GM12878 (cell line): ENCODE data around the gene FAHD2A. TPM values are rescaled to one million over a fixed set of nuclear protein-coding genes. Genes with fewer than 3 reads are reported as not detected.

Experiments used
- ATAC-seq: fragments of 200-7000 bp; cut with Tn5 transposase; 3 replicates; pipeline ENCODE4 v1.9.1; 2020; ENCODE audit warnings: mild to moderate bottlenecking, moderate library complexity
- BruUV-seq: library from RNA; stranded (reverse); fragments of 400-500 nt; replicated peaks from 2 replicates; lab custom pipeline; 2021; lab: Mats Ljungman, UMichigan
- CTCF ChIA-PET: fragments of 300-600 bp; sonication (Branson Sonifier 250); formaldehyde crosslinking; extraction: SDS; loops from one replicate; lab custom pipeline; 2021; ENCODE audit warnings: inconsistent platforms; lab: Yijun Ruan, JAX
- POLR2A ChIA-PET: fragments of 350-600 bp; formaldehyde crosslinking; extraction: SDS; loops from one replicate; lab custom pipeline; 2021; ENCODE audit warnings: inconsistent platforms; lab: Charles Lee
- RAD21 ChIA-PET: fragments of 300-600 bp; sonication (Branson Sonifier 250); formaldehyde crosslinking; loops from one replicate; lab custom pipeline; 2023; ENCODE audit warnings: antibody characterized with exemption; ENCODE audit not compliant: unreplicated experiment; lab: Charles Lee
- SMC1A ChIA-PET: fragments of 300-600 bp; sonication (Branson Sonifier 250); formaldehyde crosslinking; loops from one replicate; lab custom pipeline; 2023; ENCODE audit not compliant: unreplicated experiment, uncharacterized antibody; lab: Charles Lee
- DNase-seq: peaks from one replicate; pipeline ENCODE4 v3.0.0-alpha.2; 2011; ENCODE audit warnings: low read depth, low spot score
- FAIRE-seq: peaks from 3 replicates; lab custom pipeline; 2011; peaks lifted over from hg19 to GRCh38; lab: Jason Lieb, UNC
- H2AFZ ChIP-seq: 2 replicates; pipeline ENCODE4 v1.6.0; 2011; ENCODE audit warnings: low read depth, low read length, control low read depth; ENCODE audit not compliant: control insufficient read depth
- H3K27ac ChIP-seq: 2 replicates; pipeline ENCODE4 v1.5.1; 2011; ENCODE audit warnings: control low read depth; ENCODE audit not compliant: control insufficient read depth, insufficient read depth
- H3K27me3 ChIP-seq, 2 experiments: replicated peaks in 1 of 2; 2 replicates each; pipeline versions ENCODE4 v1.6.0 to v1.6.1; 2011; ENCODE audit warnings: low read length in 1 of 2; ENCODE audit not compliant: control insufficient read depth in 2 of 2, insufficient read depth in 2 of 2
- H3K36me3 ChIP-seq, 2 experiments: 2 replicates each; pipeline ENCODE4 v1.5.1; 2011; ENCODE audit warnings: low read length in 1 of 2; ENCODE audit not compliant: control insufficient read depth in 2 of 2, insufficient read depth in 2 of 2
- H3K4me1 ChIP-seq: 2 replicates; pipeline ENCODE4 v1.6.1; 2011; ENCODE audit warnings: mild to moderate bottlenecking, low read length, moderate library complexity, mixed read lengths; ENCODE audit not compliant: control insufficient read depth, insufficient read depth
- H3K4me2 ChIP-seq: 2 replicates; pipeline ENCODE4 v1.6.0; 2011; ENCODE audit warnings: control low read depth; ENCODE audit not compliant: control insufficient read depth, insufficient read depth
- H3K4me3 ChIP-seq: fragments of 200-600 bp; sonication (generic); 2 replicates; pipeline ENCODE4 v1.5.1; 2016
- H3K79me2 ChIP-seq: 2 replicates; pipeline ENCODE4 v1.6.0; 2011; ENCODE audit warnings: low read length; ENCODE audit not compliant: control insufficient read depth, insufficient read depth
- H3K9ac ChIP-seq: 2 replicates; pipeline ENCODE4 v1.8.0; 2011; ENCODE audit warnings: low read length, control low read depth, mixed read lengths; ENCODE audit not compliant: control insufficient read depth, insufficient read depth
- H3K9me3 ChIP-seq: replicated peaks from 3 replicates; pipeline ENCODE4 v1.5.1; 2011; ENCODE audit warnings: mild to moderate bottlenecking, low read length; ENCODE audit not compliant: control insufficient read depth, insufficient read depth
- H4K20me1 ChIP-seq: 2 replicates; pipeline ENCODE4 v1.6.0; 2011; ENCODE audit not compliant: control insufficient read depth, insufficient read depth
- CREB1 ChIP-seq: IDR thresholded peaks from 2 replicates; pipeline ENCODE4 v1.6.1; 2012; ENCODE audit warnings: low read depth, mild to moderate bottlenecking, inconsistent platforms
- DPF2 ChIP-seq: fragments of 450-650 bp; IDR thresholded peaks from 2 replicates; pipeline ENCODE4 v1.6.1; 2017; ENCODE audit warnings: mild to moderate bottlenecking
- EGR1 ChIP-seq, 2 experiments: IDR thresholded peaks; 1 replicate in 1 of 2; 2 replicates in 1 of 2; pipeline ENCODE4 v1.6.1; 2011 to 2012; ENCODE audit warnings: low read depth in 2 of 2, low read length in 2 of 2, borderline replicate concordance in 1 of 2, mild to moderate bottlenecking in 1 of 2, moderate library complexity in 1 of 2
- EP300 ChIP-seq, 2 experiments: fragments of 150-350 bp in 1 of 2; IDR thresholded peaks; 2 replicates each; pipeline ENCODE4 v1.6.1; 2011 to 2012; ENCODE audit warnings: low read depth in 2 of 2, low read length in 2 of 2, borderline replicate concordance in 1 of 2, improper control_type of control experiment in 1 of 2, inconsistent platforms in 1 of 2; ENCODE audit not compliant: control insufficient read depth in 1 of 2
- MTA2 ChIP-seq: fragments of 450-650 bp; IDR thresholded peaks from 2 replicates; pipeline ENCODE4 v1.6.1; 2016; ENCODE audit warnings: low read depth, mild to moderate bottlenecking, moderate library complexity
- PKNOX1 ChIP-seq: fragments of 450-650 bp; IDR thresholded peaks from 2 replicates; pipeline ENCODE4 v1.6.1; 2016; ENCODE audit warnings: mild to moderate bottlenecking
- POLR2AphosphoS2 ChIP-seq: IDR thresholded peaks from 2 replicates; pipeline ENCODE4 v1.6.1; 2011; ENCODE audit warnings: low read depth, mild to moderate bottlenecking, low read length, improper control_type of control experiment, moderate library complexity
- RAD21 ChIP-seq: IDR thresholded peaks from 2 replicates; pipeline ENCODE4 v1.6.1; 2011; ENCODE audit warnings: mild to moderate bottlenecking, low read depth, low read length, moderate library complexity; ENCODE audit not compliant: insufficient read depth
- RELA ChIP-seq: fragments of 450-650 bp; IDR thresholded peaks from 2 replicates; pipeline ENCODE4 v1.8.0; 2014; ENCODE audit warnings: borderline replicate concordance; ENCODE audit not compliant: partially characterized antibody
- SMC3 ChIP-seq: IDR thresholded peaks from 2 replicates; pipeline ENCODE4 v1.6.1; 2011; ENCODE audit warnings: low read length, improper control_type of control experiment, borderline replicate concordance
- ZZZ3 ChIP-seq: IDR thresholded peaks from 2 replicates; pipeline ENCODE4 v1.6.1; 2011; ENCODE audit warnings: low read depth; ENCODE audit not compliant: control insufficient read depth, insufficient read length
- WGBS: methylation state at CpG from one replicate; pipeline ENCODE4 v1.1.6; 2016; ENCODE audit warnings: low lambda C conversion rate; ENCODE audit not compliant: insufficient replicate concordance, insufficient coverage; ENCODE audit errors: missing lambda C conversion rate; 5-methylcytosine and 5-hydroxymethylcytosine counted together
- in situ Hi-C: fragments of 300-500 bp; cut with MboI; formaldehyde crosslinking; loops from 9 replicates; pipeline ENCODE4 v1.14.3; 2018; ENCODE audit warnings: mixed read lengths
- intact Hi-C: fragments of 100-400 bp; cut with micrococcal nuclease; formaldehyde crosslinking; loops from one replicate; pipeline ENCODE4 v1.14.2; 2022; ENCODE audit not compliant: unreplicated experiment
- polyA plus RNA-seq, 11 experiments: library from polyadenylated mRNA; depleted of rRNA in 4 of 11; unstranded in 6 of 11; stranded (reverse) in 5 of 11; fragments of >200 nt; fragmentation: Nextera tagmentation in 4 of 11; fragmentation: Illumina TruSeq in 1 of 11; extraction: Ambion mirVana in 4 of 11; extraction: Trizol in 1 of 11; gene quantifications; 1 replicate in 1 of 11; 2 replicates in 10 of 11; pipeline versions ENCODE4 v1.2.1 to v1.2.3, GENCODE V29; 2011 to 2016; ENCODE audit warnings: inconsistent platforms in 2 of 11, missing spikeins in 2 of 11, low read depth in 1 of 11
- total RNA-seq, 4 experiments: library from RNA; depleted of rRNA in 3 of 4; stranded (reverse); fragments of >200 nt in 3 of 4; fragmentation: Illumina TruSeq in 1 of 4; extraction: Trizol in 1 of 4; gene quantifications; 2 replicates each; pipeline versions ENCODE4 v1.2.1 to v1.2.3, GENCODE V29; 2013 to 2021

FAHD2A gene
- total and polyA plus RNA-seq, 10 of the 15 experiments (the other 5 are each of a cell fraction or from before 2014, with no cell fraction given) = 11.2 to 38.2 (median 25.1) TPM

- RAD21 ChIA-PET = no interaction called here
- Histone ChIP-seq H3K9ac (no peak overlapping the region), H3K4me1 (no peaks in the 10 kb centered on the region), H3K27ac (no peak overlapping the region), H3K9me3 (no peaks in the 10 kb centered on the region)
- CTCF ChIA-PET = no interaction called here
- no peak for FAIRE-seq
- TF ChIP-seq RELA = no peak
- no peak for TF ChIP-seq DPF2
- TF ChIP-seq EP300 (IDR thresholded peaks at IDR 0.05; ENCODE audit: borderline replicate concordance in 1 of 2, control insufficient read depth in 1 of 2, low read depth in 2 of 2, low read length in 2 of 2) = no peak
- no peak for TF ChIP-seq ZZZ3
- TF ChIP-seq RAD21 = no peak
- TF ChIP-seq PKNOX1 = no peak
- no peak for TF ChIP-seq CREB1
- TF ChIP-seq POLR2AphosphoS2 = no peak
- no peak for TF ChIP-seq EGR1 (IDR thresholded peaks at IDR 0.05; ENCODE audit: borderline replicate concordance in 1 of 2, low read depth in 2 of 2, low read length in 2 of 2)
- no peak for TF ChIP-seq MTA2
- no peak for TF ChIP-seq SMC3
- TF ChIP-seq, all 136 proteins: peak for 0
- H2AFZ ChIP-seq = no peak overlapping the region
- intact Hi-C loops = no loop called here
- H3K27me3 ChIP-seq = peaks cover 0 to 1% of the 10 kb centered on the region in 2 experiments; a peak in 1 of 4 replicates
- in situ Hi-C loops = no loop called here
- no peaks in the 10 kb centered on the region for H3K36me3 ChIP-seq
- H3K4me2 ChIP-seq = no peak overlapping the region
- H3K79me2 ChIP-seq = no peaks in the 10 kb centered on the region
- WGBS = 49% methylated on average over 18 of the region's 20 CpGs
- H3K4me3 ChIP-seq = no peak overlapping the region
- no peaks in the 10 kb centered on the region for H4K20me1 ChIP-seq
- ATAC-seq (no peak), DNase-seq (no peak)
- POLR2A ChIA-PET = no interaction called here
- no TSS peak for BruUV-seq
- SMC1A ChIA-PET = no interaction called here
Observed at GRCh38 chr2:95382192-95382591, 20.3 kb upstream of the FAHD2A start.
